SK-N-SH (cell line): ENCODE data around the gene SYNE1. TPM values are rescaled to one million over a fixed set of nuclear protein-coding genes. Genes with fewer than 3 reads are reported as not detected.
A peak's percentile ranks its signal among the peaks of the same experiment; 100 is the strongest.

ENCODE experiments used
- CTCF ChIA-PET: fragments of 300-600, 350-600 bp; formaldehyde crosslinking; extraction: SDS; loops from one replicate; lab custom pipeline; 2021; lab: Yijun Ruan, JAX
- POLR2A ChIA-PET: fragments of 350-600 bp; sonication (Branson Sonifier 250); formaldehyde crosslinking; extraction: SDS; loops from one replicate; lab custom pipeline; 2020; ENCODE audit warnings: antibody characterized with exemption, inconsistent platforms; lab: Yijun Ruan, JAX
- DNase-seq: peaks from one replicate; pipeline ENCODE4 v3.0.0; 2012
- H2AFZ ChIP-seq: fragments of 200-600 bp; sonication (generic); 2 replicates; pipeline ENCODE4 v1.8.1; 2016; ENCODE audit warnings: antibody characterized with exemption, mild to moderate bottlenecking, low read depth
- H3F3A ChIP-seq: fragments of 200-600 bp; sonication (generic); replicated peaks from 2 replicates; pipeline ENCODE3; 2016; ENCODE audit warnings: antibody characterized with exemption, mild to moderate bottlenecking; ENCODE audit not compliant: insufficient read depth
- H3K27ac ChIP-seq, 2 experiments: fragments of 200-500 bp in 1 of 2; fragments of 200-600 bp in 1 of 2; sonication (Bioruptor generic) in 1 of 2; sonication (generic), shearing (Covaris generic) in 1 of 2; 2 replicates each; pipeline versions ENCODE4 v1.5.1 to v1.6.1; 2014 to 2016; ENCODE audit warnings: low read depth in 2 of 2, inconsistent platforms in 1 of 2, low read length in 1 of 2, mild to moderate bottlenecking in 1 of 2, mixed read lengths in 1 of 2
- H3K27me3 ChIP-seq: fragments of 200-600 bp; sonication (generic), shearing (Covaris generic); 2 replicates; pipeline ENCODE4 v1.6.1; 2016; ENCODE audit warnings: mixed run types; ENCODE audit not compliant: insufficient read depth
- H3K36me3 ChIP-seq, 2 experiments: fragments of 200-500 bp in 1 of 2; fragments of 200-600 bp in 1 of 2; sonication (Bioruptor generic) in 1 of 2; sonication (generic) in 1 of 2; replicated peaks in 1 of 2; 2 replicates each; pipeline versions ENCODE3 to v1.5.1; 2014 to 2016; ENCODE audit warnings: low read length in 1 of 2, mild to moderate bottlenecking in 1 of 2; ENCODE audit not compliant: insufficient read depth in 2 of 2, control insufficient read depth in 1 of 2
- H3K4me1 ChIP-seq, 2 experiments: fragments of 200-500 bp in 1 of 2; fragments of 200-600 bp in 1 of 2; sonication (Bioruptor generic) in 1 of 2; sonication (generic), shearing (Covaris generic) in 1 of 2; 2 replicates each; pipeline versions ENCODE4 v1.5.1 to v1.6.1; 2014 to 2016; ENCODE audit warnings: low read depth in 1 of 2, low read length in 1 of 2, mixed run types in 1 of 2; ENCODE audit not compliant: insufficient read depth in 2 of 2, control insufficient read depth in 1 of 2
- H3K4me2 ChIP-seq: fragments of 200-600 bp; sonication (generic), shearing (Covaris generic); 2 replicates; pipeline ENCODE4 v1.6.1; 2017; ENCODE audit warnings: mixed run types
- H3K4me3 ChIP-seq, 2 experiments: fragments of 200-500 bp in 1 of 2; fragments of 200-600 bp in 1 of 2; sonication (Bioruptor generic) in 1 of 2; sonication (generic), shearing (Covaris generic) in 1 of 2; 2 replicates each; pipeline versions ENCODE4 v1.5.1 to v1.8.1; 2014 to 2016; ENCODE audit warnings: low read depth in 2 of 2, inconsistent platforms in 1 of 2, low read length in 1 of 2, mild to moderate bottlenecking in 1 of 2, mixed read lengths in 1 of 2, moderate library complexity in 1 of 2
- H3K79me2 ChIP-seq: fragments of 200-600 bp; sonication (generic); 2 replicates; pipeline ENCODE4 v1.8.1; 2017; ENCODE audit warnings: mild to moderate bottlenecking; ENCODE audit not compliant: insufficient read depth
- H3K9ac ChIP-seq: fragments of 200-600 bp; sonication (generic); 2 replicates; pipeline ENCODE4 v1.6.1; 2017; ENCODE audit warnings: mixed run types
- H3K9me2 ChIP-seq: fragments of 200-600 bp; sonication (generic); 2 replicates; pipeline ENCODE4 v1.6.1; 2017; ENCODE audit warnings: mixed run types
- H3K9me3 ChIP-seq: fragments of 200-600 bp; sonication (generic); 2 replicates; pipeline ENCODE4 v1.6.1; 2017; ENCODE audit warnings: mixed run types, mild to moderate bottlenecking, moderate library complexity
- H4K20me1 ChIP-seq: fragments of 200-600 bp; sonication (generic); 2 replicates; pipeline ENCODE4 v1.6.1; 2017; ENCODE audit warnings: mild to moderate bottlenecking, mixed run types; ENCODE audit not compliant: insufficient read depth
- ELF1 ChIP-seq: IDR thresholded peaks from 2 replicates; pipeline ENCODE4 v1.4.0; 2012
- EP300 ChIP-seq, 2 experiments: IDR thresholded peaks; 2 replicates each; pipeline versions ENCODE4 v1.4.0 to v1.6.1; 2012; ENCODE audit warnings: borderline replicate concordance in 1 of 2, low read depth in 1 of 2, low read length in 1 of 2
- FOXM1 ChIP-seq: IDR thresholded peaks from 2 replicates; pipeline ENCODE4 v1.4.0; 2012; ENCODE audit warnings: low read depth, mild to moderate bottlenecking
- GABPA ChIP-seq: IDR thresholded peaks from 2 replicates; pipeline ENCODE4 v1.4.0; 2012; ENCODE audit warnings: low read depth, mild to moderate bottlenecking
- JUND ChIP-seq: IDR thresholded peaks from 2 replicates; pipeline ENCODE4 v1.4.0; 2012
- MXI1 ChIP-seq: IDR thresholded peaks from 2 replicates; pipeline ENCODE4 v1.6.1; 2012; ENCODE audit warnings: mild to moderate bottlenecking, low read depth, low read length, improper control_type of control experiment
- NFIC ChIP-seq: IDR thresholded peaks from 2 replicates; pipeline ENCODE4 v1.4.0; 2012; ENCODE audit warnings: borderline replicate concordance
- NRF1 ChIP-seq: IDR thresholded peaks from 2 replicates; pipeline ENCODE4 v1.6.1; 2012; ENCODE audit warnings: low read depth, mild to moderate bottlenecking, low read length
- POLR2AphosphoS5 ChIP-seq: IDR thresholded peaks from 2 replicates; pipeline ENCODE4 v1.6.1; 2012; ENCODE audit warnings: low read depth, low read length
- RAD21 ChIP-seq: IDR thresholded peaks from 2 replicates; pipeline ENCODE4 v1.6.1; 2012; ENCODE audit warnings: mild to moderate bottlenecking, low read length
- RFX5 ChIP-seq: IDR thresholded peaks from 2 replicates; pipeline ENCODE4 v1.6.1; 2012; ENCODE audit warnings: mild to moderate bottlenecking, improper control_type of control experiment, low read length
- RXRA ChIP-seq: IDR thresholded peaks from 2 replicates; pipeline ENCODE4 v1.4.0; 2012; ENCODE audit warnings: low read depth, mild to moderate bottlenecking, borderline replicate concordance
- SIN3A ChIP-seq: IDR thresholded peaks from 2 replicates; pipeline ENCODE4 v1.6.1; 2012; ENCODE audit warnings: low read depth, mild to moderate bottlenecking, low read length, moderate library complexity, borderline replicate concordance
- SMC3 ChIP-seq: IDR thresholded peaks from 2 replicates; pipeline ENCODE4 v1.6.1; 2012; ENCODE audit warnings: low read depth, low read length, improper control_type of control experiment
- TAF1 ChIP-seq: IDR thresholded peaks from 2 replicates; pipeline ENCODE4 v1.6.1; 2012; ENCODE audit warnings: low read depth, mild to moderate bottlenecking, low read length, moderate library complexity, borderline replicate concordance
- YY1 ChIP-seq: IDR thresholded peaks from 2 replicates; pipeline ENCODE4 v1.4.0; 2012; ENCODE audit warnings: low read depth, mild to moderate bottlenecking
- WGBS: methylation state at CpG from one replicate; pipeline ENCODE4 v1.1.6; 2017; ENCODE audit warnings: low lambda C conversion rate; 5-methylcytosine and 5-hydroxymethylcytosine counted together
- polyA plus RNA-seq, 3 experiments: library from polyadenylated mRNA; depleted of rRNA; stranded (reverse); fragments of >200 nt; gene quantifications; 2 replicates each; pipeline ENCODE4 v1.2.3, GENCODE V29; 2012
- TF ChIP-seq, protein P1 (sequence below): IDR thresholded peaks from 2 replicates; pipeline ENCODE4 v1.4.0; 2012; ENCODE audit warnings: low read depth, borderline replicate concordance
- TF ChIP-seq, protein P2 (sequence below): fragments of 150-350 bp; IDR thresholded peaks from 2 replicates; pipeline ENCODE4 v1.6.1; 2017; ENCODE audit warnings: antibody characterized with exemption, low read length, low read depth, borderline replicate concordance
- TF ChIP-seq, protein P3 (sequence below): fragments of 150-350 bp; IDR thresholded peaks from 2 replicates; pipeline ENCODE4 v1.6.1; 2016; ENCODE audit warnings: mild to moderate bottlenecking, low read depth, low read length
- TF ChIP-seq, protein P4 (sequence below): IDR thresholded peaks from 2 replicates; pipeline ENCODE4 v1.4.0; 2012; ENCODE audit warnings: low read depth

The SYNE1 gene
- polyA plus RNA-seq, 1 of the 3 experiments (the other 2 are of a cell fraction): 31.1 TPM

DNA sequence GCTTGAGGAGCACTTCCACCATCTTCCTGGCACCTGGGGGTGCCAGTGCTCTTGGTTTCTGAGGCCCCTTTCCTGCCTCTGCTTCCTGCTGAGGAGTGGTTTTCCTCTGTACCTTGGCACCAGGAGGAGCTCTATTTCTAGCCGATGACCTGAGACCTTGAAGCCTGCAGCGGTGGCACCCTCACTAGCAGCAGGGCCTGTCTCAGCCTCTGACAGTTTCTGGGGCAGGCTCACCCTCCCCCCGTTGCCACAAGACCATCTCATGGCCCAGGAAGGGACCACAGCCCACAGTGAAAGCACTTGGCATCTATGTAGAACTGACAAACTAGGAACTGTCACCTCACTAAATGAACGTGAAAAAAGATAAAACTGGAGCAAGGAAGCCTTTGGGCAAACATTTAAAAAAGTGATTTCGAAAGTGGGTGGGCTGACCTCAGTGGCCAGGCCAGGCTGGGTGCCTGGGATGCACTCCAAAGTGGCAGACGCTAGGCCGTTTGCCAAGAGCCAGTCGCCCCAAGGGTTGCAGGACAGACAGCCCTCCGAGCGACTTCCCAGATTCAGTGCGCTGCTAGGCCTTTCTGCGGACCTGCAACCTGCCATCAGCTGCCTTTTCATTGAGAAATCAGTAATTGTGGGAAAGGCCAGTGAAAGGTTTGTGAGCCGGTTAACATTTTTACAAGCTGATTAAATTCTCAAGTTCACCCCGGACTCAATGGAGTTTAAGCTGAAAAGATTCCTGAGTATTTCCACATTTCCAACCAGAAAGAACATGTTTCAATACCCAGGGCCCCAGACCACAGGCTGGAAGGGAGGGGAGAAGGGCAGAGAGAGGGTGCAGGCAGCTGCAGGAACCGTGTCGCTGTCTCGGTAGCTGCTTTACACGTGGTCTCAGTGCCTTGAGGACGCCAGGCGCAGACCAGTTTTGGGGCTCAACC, 526.0 kb downstream of the SYNE1 start:
- Histone ChIP-seq H3K27ac (peak overlapping the region in 1 of 2 experiments; percentile 88; a peak in 2 of 4 replicates), H3K79me2 (no peaks in the 10 kb centered on the region), H3K4me1 (peaks cover 0 to 19% of the 10 kb centered on the region in 2 experiments; a peak in 2 of 4 replicates), H3F3A (no peaks in the 10 kb centered on the region), H3K4me3 (no peak overlapping the region; a peak in 1 of 4 replicates), H2AFZ (no peak overlapping the region), H3K36me3 (no peaks in the 10 kb centered on the region), H3K9ac (no peak overlapping the region), H3K9me3 (no peaks in the 10 kb centered on the region), H4K20me1 (no peaks in the 10 kb centered on the region), H3K27me3 (no peaks in the 10 kb centered on the region), H3K4me2 (no peak overlapping the region), H3K9me2 (no peaks in the 10 kb centered on the region)
- TF ChIP-seq NRF1 (no peak), FOXM1 (no peak), MXI1 (0 out of 2 replicates have a peak, but pooled peaks have one; percentile 6), RFX5 (no peak), EP300 (IDR thresholded peaks at IDR 0.05; ENCODE audit: borderline replicate concordance in 1 of 2, low read depth in 1 of 2, low read length in 1 of 2) (peak in 1 of 2 experiments; percentile 58; a peak in 2 of 4 replicates)
- TF ChIP-seq, protein P1, sequence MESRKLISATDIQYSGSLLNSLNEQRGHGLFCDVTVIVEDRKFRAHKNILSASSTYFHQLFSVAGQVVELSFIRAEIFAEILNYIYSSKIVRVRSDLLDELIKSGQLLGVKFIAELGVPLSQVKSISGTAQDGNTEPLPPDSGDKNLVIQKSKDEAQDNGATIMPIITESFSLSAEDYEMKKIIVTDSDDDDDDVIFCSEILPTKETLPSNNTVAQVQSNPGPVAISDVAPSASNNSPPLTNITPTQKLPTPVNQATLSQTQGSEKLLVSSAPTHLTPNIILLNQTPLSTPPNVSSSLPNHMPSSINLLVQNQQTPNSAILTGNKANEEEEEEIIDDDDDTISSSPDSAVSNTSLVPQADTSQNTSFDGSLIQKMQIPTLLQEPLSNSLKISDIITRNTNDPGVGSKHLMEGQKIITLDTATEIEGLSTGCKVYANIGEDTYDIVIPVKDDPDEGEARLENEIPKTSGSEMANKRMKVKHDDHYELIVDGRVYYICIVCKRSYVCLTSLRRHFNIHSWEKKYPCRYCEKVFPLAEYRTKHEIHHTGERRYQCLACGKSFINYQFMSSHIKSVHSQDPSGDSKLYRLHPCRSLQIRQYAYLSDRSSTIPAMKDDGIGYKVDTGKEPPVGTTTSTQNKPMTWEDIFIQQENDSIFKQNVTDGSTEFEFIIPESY: no peak
- ChIA-PET CTCF (interaction anchor here (0.6 to 5.8 kb wide), 7 partner anchors 10 to 353 kb away, joined by 3 to 31 read pairs (median 4); no protein-coding TSS in a partner anchor), POLR2A (interaction anchor here (0.5 kb wide), 1 partner anchor 31 kb away, joined by 4 read pairs; no protein-coding TSS in a partner anchor)
- peak; percentile 76 for DNase-seq
- WGBS: 46% methylated on average over 19 of the region's 20 CpGs

DNA sequence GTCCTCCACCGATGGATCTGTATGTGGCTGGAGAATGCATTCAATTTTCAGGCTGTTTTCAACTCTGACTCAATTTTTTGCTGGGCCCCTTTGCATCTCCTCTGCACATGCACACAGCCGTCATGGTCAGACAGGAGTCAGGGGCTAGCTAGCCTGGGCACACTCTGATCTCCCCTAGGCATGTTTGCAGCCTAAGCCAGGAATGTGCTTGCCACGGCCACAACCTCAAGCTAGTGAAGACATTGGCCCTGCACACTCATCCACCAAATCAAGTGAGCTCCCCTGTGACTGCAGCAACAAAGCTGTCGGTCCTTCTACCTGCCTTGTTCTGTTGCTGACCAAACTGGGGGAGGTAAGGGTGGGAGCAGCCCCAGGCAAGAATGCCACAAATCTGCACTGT, 529.2 kb downstream of the SYNE1 start:
- Histone ChIP-seq H3K9ac (no peak overlapping the region), H3K4me2 (no peak overlapping the region), H3K4me3 (no peak overlapping the region), H3K79me2 (no peaks in the 10 kb centered on the region), H3K36me3 (no peaks in the 10 kb centered on the region), H4K20me1 (no peaks in the 10 kb centered on the region)
- DNase-seq: no peak
- WGBS: 89% methylated on average over 3 of the region's 4 CpGs
- POLR2A ChIA-PET: no interaction called here
- no peak for TF ChIP-seq TAF1
- TF ChIP-seq, protein P2, sequence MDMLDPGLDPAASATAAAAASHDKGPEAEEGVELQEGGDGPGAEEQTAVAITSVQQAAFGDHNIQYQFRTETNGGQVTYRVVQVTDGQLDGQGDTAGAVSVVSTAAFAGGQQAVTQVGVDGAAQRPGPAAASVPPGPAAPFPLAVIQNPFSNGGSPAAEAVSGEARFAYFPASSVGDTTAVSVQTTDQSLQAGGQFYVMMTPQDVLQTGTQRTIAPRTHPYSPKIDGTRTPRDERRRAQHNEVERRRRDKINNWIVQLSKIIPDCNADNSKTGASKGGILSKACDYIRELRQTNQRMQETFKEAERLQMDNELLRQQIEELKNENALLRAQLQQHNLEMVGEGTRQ: no peak
- TF ChIP-seq, protein P3, sequence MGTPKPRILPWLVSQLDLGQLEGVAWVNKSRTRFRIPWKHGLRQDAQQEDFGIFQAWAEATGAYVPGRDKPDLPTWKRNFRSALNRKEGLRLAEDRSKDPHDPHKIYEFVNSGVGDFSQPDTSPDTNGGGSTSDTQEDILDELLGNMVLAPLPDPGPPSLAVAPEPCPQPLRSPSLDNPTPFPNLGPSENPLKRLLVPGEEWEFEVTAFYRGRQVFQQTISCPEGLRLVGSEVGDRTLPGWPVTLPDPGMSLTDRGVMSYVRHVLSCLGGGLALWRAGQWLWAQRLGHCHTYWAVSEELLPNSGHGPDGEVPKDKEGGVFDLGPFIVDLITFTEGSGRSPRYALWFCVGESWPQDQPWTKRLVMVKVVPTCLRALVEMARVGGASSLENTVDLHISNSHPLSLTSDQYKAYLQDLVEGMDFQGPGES: no peak
- TF ChIP-seq ELF1: no peak
- TF ChIP-seq POLR2AphosphoS5: no peak
- no peak for TF ChIP-seq YY1
- TF ChIP-seq RXRA: no peak
- no peak for TF ChIP-seq NFIC
- TF ChIP-seq RAD21: no peak
- TF ChIP-seq SIN3A: no peak
- TF ChIP-seq EP300 (IDR thresholded peaks at IDR 0.05; ENCODE audit: borderline replicate concordance in 1 of 2, low read depth in 1 of 2, low read length in 1 of 2): no peak
- no peak for TF ChIP-seq GABPA
- no peak for TF ChIP-seq SMC3
- TF ChIP-seq, protein P4, sequence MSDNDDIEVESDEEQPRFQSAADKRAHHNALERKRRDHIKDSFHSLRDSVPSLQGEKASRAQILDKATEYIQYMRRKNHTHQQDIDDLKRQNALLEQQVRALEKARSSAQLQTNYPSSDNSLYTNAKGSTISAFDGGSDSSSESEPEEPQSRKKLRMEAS: no peak
- no peak for TF ChIP-seq JUND
- TF ChIP-seq, all 33 proteins: peak for 0
- Histone ChIP-seq H2AFZ (no peak overlapping the region), H3K9me3 (no peaks in the 10 kb centered on the region), H3K27ac (no peak overlapping the region), H3F3A (no peaks in the 10 kb centered on the region), H3K9me2 (no peaks in the 10 kb centered on the region), H3K27me3 (no peaks in the 10 kb centered on the region), H3K4me1 (peaks cover 0 to 19% of the 10 kb centered on the region in 2 experiments; a peak in 2 of 4 replicates)
- CTCF ChIA-PET: interaction anchor here (1.5 kb wide), 1 partner anchor 17 kb away, joined by 6 read pairs; no protein-coding TSS in a partner anchor
